ENCODE measurements around the gene TNFSF15. TPM values are rescaled to one million over a fixed set of nuclear protein-coding genes. Genes with fewer than 3 reads are reported as not detected.

TNFSF15 gene
- total RNA-seq, 1 experiment from 2014 or later = not detected

DNA sequence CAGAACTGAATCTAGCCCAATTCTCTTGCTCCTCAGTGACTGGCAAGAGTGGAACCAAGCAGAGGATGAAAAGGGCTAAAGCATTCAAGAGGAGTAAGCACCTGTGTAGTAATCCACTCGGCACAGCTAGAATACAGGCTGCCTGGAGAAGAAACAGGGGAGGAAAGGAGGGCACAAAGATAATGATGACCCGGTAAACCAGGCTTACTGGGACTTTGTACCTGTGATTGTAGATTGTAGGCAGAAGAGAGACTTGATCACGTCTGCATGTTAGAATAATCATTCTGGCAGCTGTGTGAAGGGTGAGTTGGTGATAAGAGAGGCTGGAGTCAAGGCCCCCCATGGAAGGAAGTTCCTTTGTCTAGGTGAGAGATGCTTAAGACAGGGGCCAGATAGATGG is 20.6 kb upstream of the TNFSF15 start:
- Histone ChIP-seq H4K5ac (ENCODE audit: insufficient read length, low read depth, low read length) (no peak overlapping the region), H2BK15ac (ENCODE audit: low read depth, low read length) (no peak overlapping the region), H3K23ac (ENCODE audit: insufficient read length, low read depth, low read length) (no peak overlapping the region), H3K9me3 (ENCODE audit: control insufficient read depth, low read depth, low read length) (no peaks in the 10 kb centered on the region), H3K56ac (ENCODE audit: insufficient read length, low read depth, low read length) (no peak overlapping the region), H3K79me2 (ENCODE audit: insufficient read depth, low read length) (no peaks in the 10 kb centered on the region), H3K14ac (ENCODE audit: insufficient read depth, low read length) (no peak overlapping the region), H3K27me3 (ENCODE audit: insufficient read depth, low read length) (no peaks in the 10 kb centered on the region; the same call in none of the 2 replicates), H2BK12ac (ENCODE audit: insufficient read length, low read depth, low read length) (no peak overlapping the region), H3K23me2 (ENCODE audit: insufficient read length, low read depth, low read length, poor library complexity, severe bottlenecking) (no peaks in the 10 kb centered on the region), H3K4me2 (ENCODE audit: insufficient read depth, insufficient read length, low read length) (no peak overlapping the region), H4K91ac (ENCODE audit: insufficient read length, low read depth, low read length) (no peak overlapping the region), H3K79me1 (ENCODE audit: insufficient read depth, low read depth, low read length, poor library complexity, severe bottlenecking) (no peaks in the 10 kb centered on the region), H3K4me1 (ENCODE audit: insufficient read depth, low read length) (no peaks in the 10 kb centered on the region), H3K9ac (ENCODE audit: extremely low read depth, insufficient read length, low read length) (no peak overlapping the region), H2BK120ac (ENCODE audit: low read depth, low read length, poor library complexity, severe bottlenecking) (no peak overlapping the region), H3K27ac (ENCODE audit: insufficient read length, low read depth, low read length) (no peak overlapping the region), H2BK5ac (ENCODE audit: insufficient read length, low read length) (no peak overlapping the region), H3K4ac (ENCODE audit: low read depth, low read length) (no peak overlapping the region), H3K18ac (ENCODE audit: insufficient read length, low read depth, low read length) (no peak overlapping the region), H4K20me1 (ENCODE audit: control insufficient read depth, insufficient read depth, insufficient read length) (no peaks in the 10 kb centered on the region), H2BK20ac (ENCODE audit: low read depth, low read length, poor library complexity, severe bottlenecking) (no peak overlapping the region), H2AK5ac (ENCODE audit: insufficient read length, low read length) (no peak overlapping the region), H3T11ph (ENCODE audit: low read length) (no peak overlapping the region), H2AFZ (ENCODE audit: low read length) (no peak overlapping the region), H4K8ac (replicated peaks; ENCODE audit: insufficient read length, low read depth, low read length) (no peak overlapping the region)
- WGBS (ENCODE audit: extremely low coverage, insufficient read length, low lambda C conversion rate) = no CpG with 5 or more reads among the region's 3 CpGs
- H3K4me3 Mint-ChIP-seq = no peak overlapping the region
- H3K27ac Mint-ChIP-seq = no peak overlapping the region
- peaks cover 70% of the 10 kb centered on the region for H3K27me3 Mint-ChIP-seq (ENCODE audit: low read depth)
- no peak for DNase-seq
- H3K9me3 Mint-ChIP-seq = no peaks in the 10 kb centered on the region
- no peaks in the 10 kb centered on the region for H3K4me1 Mint-ChIP-seq
- H3K36me3 Mint-ChIP-seq (ENCODE audit: insufficient read depth in 1 of 3, low read depth in 3 of 3) = no peaks in the 10 kb centered on the region
- TF ChIP-seq, protein P1, sequence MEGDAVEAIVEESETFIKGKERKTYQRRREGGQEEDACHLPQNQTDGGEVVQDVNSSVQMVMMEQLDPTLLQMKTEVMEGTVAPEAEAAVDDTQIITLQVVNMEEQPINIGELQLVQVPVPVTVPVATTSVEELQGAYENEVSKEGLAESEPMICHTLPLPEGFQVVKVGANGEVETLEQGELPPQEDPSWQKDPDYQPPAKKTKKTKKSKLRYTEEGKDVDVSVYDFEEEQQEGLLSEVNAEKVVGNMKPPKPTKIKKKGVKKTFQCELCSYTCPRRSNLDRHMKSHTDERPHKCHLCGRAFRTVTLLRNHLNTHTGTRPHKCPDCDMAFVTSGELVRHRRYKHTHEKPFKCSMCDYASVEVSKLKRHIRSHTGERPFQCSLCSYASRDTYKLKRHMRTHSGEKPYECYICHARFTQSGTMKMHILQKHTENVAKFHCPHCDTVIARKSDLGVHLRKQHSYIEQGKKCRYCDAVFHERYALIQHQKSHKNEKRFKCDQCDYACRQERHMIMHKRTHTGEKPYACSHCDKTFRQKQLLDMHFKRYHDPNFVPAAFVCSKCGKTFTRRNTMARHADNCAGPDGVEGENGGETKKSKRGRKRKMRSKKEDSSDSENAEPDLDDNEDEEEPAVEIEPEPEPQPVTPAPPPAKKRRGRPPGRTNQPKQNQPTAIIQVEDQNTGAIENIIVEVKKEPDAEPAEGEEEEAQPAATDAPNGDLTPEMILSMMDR (conservative IDR thresholded peaks at IDR 0.05) = no peak
